ENCODE results near the gene COL9A1. TPM values are rescaled to one million over a fixed set of nuclear protein-coding genes. Genes with fewer than 3 reads are reported as not detected.

Gene COL9A1
- total RNA-seq, 1 donor: not detected

DNA sequence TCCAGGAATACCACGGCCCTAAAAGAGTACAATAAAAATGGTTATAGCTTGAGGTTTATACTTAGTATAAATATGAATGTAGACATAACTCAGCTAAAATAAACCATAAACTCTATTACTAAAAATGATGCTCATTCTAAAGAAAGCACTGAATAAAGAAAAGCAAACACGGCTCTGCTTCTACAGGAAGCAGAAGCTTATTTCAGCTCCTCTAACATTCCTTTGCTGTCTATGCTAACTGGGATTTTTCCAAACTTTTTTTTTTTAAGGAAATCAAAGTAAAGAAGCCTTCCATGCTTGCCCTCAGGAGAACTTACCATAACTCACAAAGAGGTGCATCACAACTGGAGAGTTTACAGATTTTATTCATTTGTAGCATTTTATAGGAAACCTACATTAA, 30.8 kb downstream of the COL9A1 start:
- H3K4me3 ChIP-seq (ENCODE audit: low read length): no peak overlapping the region
- no peaks in the 10 kb centered on the region for H3K9me3 ChIP-seq (ENCODE audit: low read depth, low read length)
- H3K27me3 ChIP-seq (ENCODE audit: insufficient read depth, low read length): peaks cover 4% of the 10 kb centered on the region
- no peaks in the 10 kb centered on the region for H3K4me1 ChIP-seq (ENCODE audit: insufficient read depth, low read length)

DNA sequence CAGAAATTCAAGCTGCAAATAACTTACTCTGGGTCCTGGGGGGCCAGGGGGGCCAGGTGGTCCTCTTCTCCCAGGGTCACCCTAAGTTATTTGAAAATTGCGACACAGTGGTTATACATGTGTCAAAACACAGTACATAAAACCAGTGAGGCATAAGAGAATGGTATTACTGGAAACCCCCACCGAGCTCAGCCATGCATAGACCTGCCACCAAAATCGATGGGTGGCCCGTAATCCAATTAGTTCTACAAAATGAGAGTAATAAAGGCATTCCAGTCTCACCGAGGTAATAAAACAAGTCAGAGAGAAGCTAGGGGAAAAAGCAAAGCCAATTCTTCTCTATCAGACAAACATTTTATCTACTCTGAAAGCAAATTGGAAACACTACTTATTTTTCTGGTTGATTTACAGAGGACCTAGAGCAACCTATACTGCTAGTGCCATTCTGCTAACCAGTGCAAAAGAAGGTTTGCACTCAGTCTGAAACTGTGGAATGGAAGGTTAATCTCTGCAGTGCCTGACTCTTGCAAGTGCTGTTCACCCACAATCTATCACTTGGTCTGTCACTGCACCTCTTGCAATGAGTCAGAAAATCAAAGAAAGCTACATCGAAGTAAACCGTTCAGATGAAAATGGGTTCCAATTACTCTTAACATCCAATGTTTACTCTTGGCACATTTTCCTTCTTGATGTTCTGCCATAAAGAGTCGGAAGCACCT, 32.4 kb downstream of the COL9A1 start:
- H3K9me3 ChIP-seq (ENCODE audit: low read depth, low read length): no peaks in the 10 kb centered on the region
- peaks cover 4% of the 10 kb centered on the region for H3K27me3 ChIP-seq (ENCODE audit: insufficient read depth, low read length)
- H3K4me1 ChIP-seq (ENCODE audit: insufficient read depth, low read length): no peaks in the 10 kb centered on the region
- no peak overlapping the region for H3K4me3 ChIP-seq (ENCODE audit: low read length)

DNA sequence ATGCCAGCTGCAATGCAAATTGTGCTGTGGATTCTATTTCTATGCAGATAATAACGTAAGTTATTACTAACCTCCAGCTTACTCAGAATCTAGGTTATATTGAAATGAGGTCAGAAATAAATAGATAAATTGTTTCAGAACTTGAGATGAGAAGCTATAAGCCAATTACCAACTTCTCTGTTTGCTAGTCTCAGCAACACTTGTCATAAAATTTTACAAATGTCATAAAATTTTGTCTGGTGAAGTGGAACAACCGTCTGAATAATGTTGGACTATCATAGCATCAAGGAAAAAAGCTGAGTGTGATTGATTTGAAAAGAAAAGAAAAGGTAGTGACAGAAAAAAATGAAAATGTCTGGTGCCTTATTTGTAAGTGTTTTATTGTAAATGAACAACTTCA, 36.7 kb downstream of the COL9A1 start:
- no peaks in the 10 kb centered on the region for H3K4me1 ChIP-seq (ENCODE audit: insufficient read depth, low read length)
- H3K27me3 ChIP-seq (ENCODE audit: insufficient read depth, low read length): peaks cover 4% of the 10 kb centered on the region
- H3K4me3 ChIP-seq (ENCODE audit: low read length): no peak overlapping the region
- no peaks in the 10 kb centered on the region for H3K9me3 ChIP-seq (ENCODE audit: low read depth, low read length)

DNA sequence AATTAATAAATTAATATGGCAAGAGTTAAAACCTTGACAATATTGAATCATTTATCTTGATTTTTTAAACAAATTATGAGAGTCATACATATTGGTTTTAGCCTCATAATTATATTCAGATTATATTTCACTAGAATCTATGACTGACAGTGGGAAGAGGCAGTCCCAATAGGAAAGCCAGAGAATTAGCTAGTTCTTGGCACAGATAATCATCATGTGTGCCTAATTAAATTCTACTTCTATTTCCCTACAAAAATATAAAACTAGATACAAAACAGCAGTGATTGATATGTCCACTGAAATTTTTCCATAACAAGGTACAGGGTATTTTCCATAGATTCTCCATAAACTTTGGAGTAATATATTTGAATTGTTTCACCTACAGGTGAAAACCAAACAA, 38.6 kb downstream of the COL9A1 start:
- Histone ChIP-seq H3K4me3 (ENCODE audit: low read length) (no peak overlapping the region), H3K4me1 (ENCODE audit: insufficient read depth, low read length) (no peaks in the 10 kb centered on the region), H3K27me3 (ENCODE audit: insufficient read depth, low read length) (peaks cover 4% of the 10 kb centered on the region), H3K9me3 (ENCODE audit: low read depth, low read length) (no peaks in the 10 kb centered on the region)

DNA sequence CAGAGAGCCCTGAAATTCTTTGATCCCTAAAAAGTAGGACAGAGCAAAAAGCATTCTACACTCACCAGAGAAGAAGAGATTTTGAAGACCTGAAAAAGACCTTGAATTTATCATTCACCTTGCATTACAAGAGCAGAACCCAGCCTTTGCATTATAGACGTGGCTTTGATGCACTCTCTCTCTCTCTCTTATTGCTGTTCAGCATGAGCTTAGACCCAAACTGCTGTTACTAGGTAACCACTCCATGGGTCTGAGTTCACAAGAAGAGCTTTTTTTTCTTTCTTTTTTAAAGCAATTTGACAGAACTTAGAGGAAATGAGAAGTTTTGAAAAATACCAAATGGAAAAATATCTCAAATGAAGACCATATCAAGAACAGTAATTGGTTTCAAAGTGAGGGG, 44.4 kb downstream of the COL9A1 start:
- Histone ChIP-seq H3K4me3 (ENCODE audit: low read length) (no peak overlapping the region), H3K9me3 (ENCODE audit: low read depth, low read length) (no peaks in the 10 kb centered on the region), H3K4me1 (ENCODE audit: insufficient read depth, low read length) (no peaks in the 10 kb centered on the region), H3K27me3 (ENCODE audit: insufficient read depth, low read length) (no peaks in the 10 kb centered on the region)

DNA sequence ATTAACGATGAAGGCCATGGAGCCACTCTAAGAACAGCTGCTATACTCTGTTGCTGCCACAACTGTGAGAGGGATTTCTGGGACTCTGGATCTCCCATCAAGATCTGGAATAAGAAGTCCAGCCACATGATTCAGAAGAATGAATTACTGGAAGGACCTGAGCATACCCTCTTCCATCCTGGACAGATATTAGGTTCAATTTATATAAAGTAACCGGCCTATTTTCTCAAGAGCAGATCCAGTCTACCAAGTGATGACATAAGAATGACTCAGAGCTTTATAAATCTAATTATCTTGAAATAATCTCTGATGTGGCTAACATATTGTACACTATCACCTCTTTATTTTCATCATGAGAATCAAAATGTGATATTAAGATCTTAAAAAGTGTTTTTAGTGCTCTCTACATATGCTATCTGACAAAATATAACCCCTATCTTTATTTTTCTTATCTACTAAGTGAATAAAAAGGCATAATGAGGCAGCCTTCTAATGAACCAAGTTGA, 45.1 kb downstream of the COL9A1 start:
- Histone ChIP-seq H3K4me3 (ENCODE audit: low read length) (no peak overlapping the region), H3K9me3 (ENCODE audit: low read depth, low read length) (no peaks in the 10 kb centered on the region), H3K4me1 (ENCODE audit: insufficient read depth, low read length) (no peaks in the 10 kb centered on the region), H3K27me3 (ENCODE audit: insufficient read depth, low read length) (no peaks in the 10 kb centered on the region)

DNA sequence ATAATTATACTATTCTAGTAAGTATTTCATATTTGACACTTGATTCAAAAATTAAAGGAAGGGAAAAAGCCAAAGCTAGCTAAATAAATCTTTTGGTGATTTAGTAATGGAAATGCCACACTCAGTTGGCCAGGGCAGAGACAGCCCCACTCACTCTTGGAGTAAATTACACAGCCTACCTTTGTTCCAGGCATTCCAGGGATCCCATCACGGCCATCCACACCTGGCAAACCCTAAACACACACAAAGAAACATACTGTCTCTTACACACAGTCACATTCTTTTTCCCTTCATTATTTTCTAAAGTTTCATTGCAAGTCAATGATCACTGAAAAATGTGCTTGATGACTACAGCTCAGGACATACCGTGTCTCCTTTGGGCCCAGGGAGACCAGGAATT, 48.1 kb downstream of the COL9A1 start:
- no peak overlapping the region for H3K4me3 ChIP-seq (ENCODE audit: low read length)
- no peaks in the 10 kb centered on the region for H3K27me3 ChIP-seq (ENCODE audit: insufficient read depth, low read length)
- no peaks in the 10 kb centered on the region for H3K4me1 ChIP-seq (ENCODE audit: insufficient read depth, low read length)
- H3K9me3 ChIP-seq (ENCODE audit: low read depth, low read length): no peaks in the 10 kb centered on the region

DNA sequence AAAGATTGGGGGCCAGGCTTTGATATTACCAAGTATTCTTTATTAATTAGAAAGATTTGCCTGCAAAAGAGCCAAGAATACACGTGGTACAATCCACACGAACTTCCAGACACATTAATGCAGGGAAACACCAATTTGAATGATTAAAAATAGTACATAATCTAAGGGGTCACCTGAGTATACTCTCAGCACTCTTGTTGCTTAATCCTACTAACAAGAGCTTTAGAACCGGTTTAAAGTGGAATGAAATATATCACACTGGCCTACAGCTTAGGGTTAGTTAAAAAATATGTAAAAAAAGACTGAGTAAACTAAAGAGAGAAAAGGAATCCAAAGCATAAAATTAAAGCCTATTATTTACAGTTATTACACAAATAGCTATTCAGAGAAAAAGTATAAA, 49.0 kb downstream of the COL9A1 start:
- no peaks in the 10 kb centered on the region for H3K27me3 ChIP-seq (ENCODE audit: insufficient read depth, low read length)
- H3K4me3 ChIP-seq (ENCODE audit: low read length): no peak overlapping the region
- no peaks in the 10 kb centered on the region for H3K9me3 ChIP-seq (ENCODE audit: low read depth, low read length)
- H3K4me1 ChIP-seq (ENCODE audit: insufficient read depth, low read length): no peaks in the 10 kb centered on the region

DNA sequence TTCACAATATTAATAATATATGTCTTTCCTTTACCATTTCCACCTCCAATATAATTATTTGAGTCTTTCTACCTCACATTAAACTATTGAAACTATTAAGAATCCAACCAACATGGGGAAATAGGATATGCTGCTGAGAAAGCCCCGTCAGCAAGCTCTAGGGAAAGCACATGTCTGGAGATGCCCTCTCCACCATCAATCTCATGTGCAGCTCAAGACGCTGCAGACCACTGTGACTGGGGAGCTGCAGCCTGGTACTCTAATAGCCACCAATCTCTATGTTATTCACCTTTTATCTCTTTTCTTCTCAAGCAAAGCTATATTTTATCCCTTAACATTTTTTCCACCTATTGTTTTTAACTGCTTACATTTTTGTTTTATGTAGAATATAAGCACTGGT, 50.3 kb downstream of the COL9A1 start:
- no peaks in the 10 kb centered on the region for H3K4me1 ChIP-seq (ENCODE audit: insufficient read depth, low read length)
- H3K4me3 ChIP-seq (ENCODE audit: low read length): no peak overlapping the region
- H3K9me3 ChIP-seq (ENCODE audit: low read depth, low read length): no peaks in the 10 kb centered on the region
- no peaks in the 10 kb centered on the region for H3K27me3 ChIP-seq (ENCODE audit: insufficient read depth, low read length)

DNA sequence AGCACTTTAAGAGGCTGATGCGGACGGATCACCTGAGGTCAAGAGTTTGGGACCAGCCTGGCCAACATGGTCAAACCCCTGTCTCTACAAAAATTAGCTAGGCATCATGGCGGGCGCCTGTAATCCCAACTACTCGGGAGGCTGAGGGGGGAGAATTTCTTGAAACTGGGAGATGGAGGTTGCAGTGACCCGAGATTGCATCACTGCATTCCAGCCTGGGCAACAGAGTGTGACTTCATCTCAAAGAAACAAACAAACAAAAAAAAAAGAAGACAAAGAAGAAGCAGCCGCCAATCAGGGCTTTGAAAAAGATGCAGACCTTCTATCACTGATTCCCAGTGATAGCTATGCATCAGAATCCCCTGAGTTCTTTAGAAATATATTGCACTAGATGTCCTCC, 56.8 kb downstream of the COL9A1 start:
- H3K9me3 ChIP-seq (ENCODE audit: low read depth, low read length): no peaks in the 10 kb centered on the region

DNA sequence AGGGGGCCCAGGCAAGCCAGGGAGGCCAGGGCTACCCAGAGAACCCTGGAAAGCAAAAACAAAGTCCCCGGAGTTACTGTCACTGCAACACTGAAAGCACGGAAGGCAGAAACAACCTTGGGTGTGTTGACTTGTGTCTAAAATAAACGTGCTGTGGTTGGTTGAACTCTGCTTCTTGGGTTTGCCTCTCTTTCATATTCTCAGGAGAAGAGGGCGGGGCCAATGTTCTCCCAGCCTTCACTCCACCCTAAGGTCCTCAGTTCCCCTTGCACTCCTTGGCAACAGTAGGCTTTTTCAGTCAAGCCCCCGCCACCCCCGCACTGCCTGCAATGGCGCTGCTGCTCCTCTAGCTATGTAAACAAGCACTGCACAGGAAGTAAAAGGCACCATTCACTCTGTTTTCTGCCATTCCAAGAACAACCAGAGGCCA, 60.9 kb downstream of the COL9A1 start:
- Histone ChIP-seq H3K4me3 (ENCODE audit: low read length) (no peak overlapping the region), H3K4me1 (ENCODE audit: insufficient read depth, low read length) (no peaks in the 10 kb centered on the region), H3K27me3 (ENCODE audit: insufficient read depth, low read length) (no peaks in the 10 kb centered on the region), H3K9me3 (ENCODE audit: low read depth, low read length) (no peaks in the 10 kb centered on the region)

More for the DNA sequence above, 56.8 kb downstream of the COL9A1 start:
- H3K4me3 ChIP-seq (ENCODE audit: low read length): no peak overlapping the region
- no peaks in the 10 kb centered on the region for H3K4me1 ChIP-seq (ENCODE audit: insufficient read depth, low read length)
- H3K27me3 ChIP-seq (ENCODE audit: insufficient read depth, low read length): no peaks in the 10 kb centered on the region

DNA sequence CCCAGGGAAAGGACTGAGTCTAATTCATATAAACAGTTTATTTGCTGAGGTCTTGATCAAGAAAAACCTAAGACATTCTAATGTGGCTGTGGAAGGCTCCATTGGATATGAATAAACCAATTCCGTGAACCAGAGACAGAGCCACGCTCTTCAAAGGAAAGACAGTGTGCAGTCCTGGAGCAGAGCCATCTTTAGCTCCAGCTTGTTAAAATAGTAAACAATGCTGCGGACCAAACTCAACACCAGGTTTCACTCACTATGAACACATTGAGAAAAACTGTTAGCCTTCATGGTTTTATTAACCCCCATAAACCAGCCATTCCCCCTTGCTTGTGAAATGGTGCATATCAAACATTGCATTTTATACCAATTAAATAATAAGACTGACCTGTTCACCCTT, 61.9 kb downstream of the COL9A1 start:
- no peak overlapping the region for H3K4me3 ChIP-seq (ENCODE audit: low read length)
- no peaks in the 10 kb centered on the region for H3K27me3 ChIP-seq (ENCODE audit: insufficient read depth, low read length)

DNA sequence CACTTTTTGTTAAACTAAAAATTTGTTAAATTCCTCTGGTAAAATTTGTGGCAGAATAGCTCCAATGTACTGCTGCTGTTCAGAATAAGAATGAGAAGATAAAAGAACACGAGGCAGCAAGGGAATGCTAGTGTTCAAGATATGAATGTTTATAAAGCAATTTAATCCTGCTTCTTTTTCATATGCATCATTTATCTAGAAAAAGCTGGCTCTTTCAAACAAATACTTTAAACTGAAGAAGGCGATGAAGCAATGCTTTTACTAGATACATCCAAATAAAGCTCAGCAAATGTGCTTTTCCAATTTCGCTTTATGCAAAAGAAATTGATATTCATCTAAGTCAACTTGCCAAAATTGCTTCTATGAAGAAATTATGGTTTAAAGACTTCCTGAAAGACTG, 66.5 kb downstream of the COL9A1 start:
- Histone ChIP-seq H3K9me3 (ENCODE audit: low read depth, low read length) (no peaks in the 10 kb centered on the region), H3K27me3 (ENCODE audit: insufficient read depth, low read length) (no peaks in the 10 kb centered on the region), H3K4me1 (ENCODE audit: insufficient read depth, low read length) (no peaks in the 10 kb centered on the region), H3K4me3 (ENCODE audit: low read length) (no peak overlapping the region)

More for the DNA sequence above, 61.9 kb downstream of the COL9A1 start:
- Histone ChIP-seq H3K4me1 (ENCODE audit: insufficient read depth, low read length) (no peaks in the 10 kb centered on the region), H3K9me3 (ENCODE audit: low read depth, low read length) (no peaks in the 10 kb centered on the region)

DNA sequence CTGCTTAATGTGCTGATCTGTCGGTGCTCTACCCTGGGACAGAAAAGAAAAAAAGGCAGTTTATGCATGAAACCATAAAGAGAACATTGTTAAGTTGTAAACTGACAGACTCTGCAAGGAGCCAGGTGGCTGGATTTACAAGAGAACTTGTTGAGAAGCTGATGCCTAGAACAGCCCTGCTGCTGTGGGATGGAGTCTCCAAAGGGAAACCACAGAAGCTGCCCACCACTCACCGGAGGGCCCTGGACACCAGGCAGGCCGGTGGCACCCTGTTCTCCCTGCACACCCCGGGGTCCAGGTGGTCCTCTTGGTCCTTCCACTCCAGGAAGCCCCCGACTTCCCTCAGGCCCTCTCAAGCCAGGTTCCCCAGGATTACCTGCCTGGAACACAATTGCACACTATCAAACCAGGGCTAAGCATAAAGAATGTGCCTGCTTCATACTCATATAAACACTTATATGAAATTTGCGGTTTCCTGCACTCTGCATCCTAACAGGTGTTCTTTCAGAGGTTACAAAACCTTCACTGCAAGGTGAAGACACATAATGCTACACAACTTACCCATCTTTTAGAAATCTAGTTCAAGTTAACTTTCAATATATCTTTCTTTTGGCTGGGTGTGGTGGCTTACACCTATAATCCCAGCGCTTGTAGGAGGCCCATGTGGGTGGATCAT, 68.2 kb downstream of the COL9A1 start:
- Histone ChIP-seq H3K27me3 (ENCODE audit: insufficient read depth, low read length) (no peaks in the 10 kb centered on the region), H3K4me1 (ENCODE audit: insufficient read depth, low read length) (no peaks in the 10 kb centered on the region), H3K9me3 (ENCODE audit: low read depth, low read length) (no peaks in the 10 kb centered on the region)

DNA sequence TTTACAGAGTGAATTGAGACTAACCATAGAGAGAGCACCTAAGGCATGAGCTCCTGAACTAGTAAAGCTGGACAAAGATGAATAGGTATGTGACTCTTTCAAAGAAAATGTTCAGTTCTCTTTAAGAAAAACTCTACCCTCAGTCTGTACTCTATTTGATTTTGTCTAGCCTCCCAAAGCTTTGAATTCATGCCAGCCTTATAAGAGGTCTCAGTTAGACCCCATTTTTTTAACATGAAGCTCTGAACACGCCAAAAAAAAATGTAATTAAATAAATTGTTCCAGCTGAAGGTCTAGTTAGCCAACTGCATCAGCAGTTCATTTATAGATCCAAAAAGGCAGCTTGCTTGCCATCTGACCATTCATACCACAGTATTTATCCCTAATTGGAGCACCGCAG, 71.6 kb downstream of the COL9A1 start:
- no peaks in the 10 kb centered on the region for H3K27me3 ChIP-seq (ENCODE audit: insufficient read depth, low read length)
- no peaks in the 10 kb centered on the region for H3K9me3 ChIP-seq (ENCODE audit: low read depth, low read length)
- no peak overlapping the region for H3K4me3 ChIP-seq (ENCODE audit: low read length)
- no peaks in the 10 kb centered on the region for H3K4me1 ChIP-seq (ENCODE audit: insufficient read depth, low read length)

More for the DNA sequence above, 68.2 kb downstream of the COL9A1 start:
- H3K4me3 ChIP-seq (ENCODE audit: low read length): no peak overlapping the region

DNA sequence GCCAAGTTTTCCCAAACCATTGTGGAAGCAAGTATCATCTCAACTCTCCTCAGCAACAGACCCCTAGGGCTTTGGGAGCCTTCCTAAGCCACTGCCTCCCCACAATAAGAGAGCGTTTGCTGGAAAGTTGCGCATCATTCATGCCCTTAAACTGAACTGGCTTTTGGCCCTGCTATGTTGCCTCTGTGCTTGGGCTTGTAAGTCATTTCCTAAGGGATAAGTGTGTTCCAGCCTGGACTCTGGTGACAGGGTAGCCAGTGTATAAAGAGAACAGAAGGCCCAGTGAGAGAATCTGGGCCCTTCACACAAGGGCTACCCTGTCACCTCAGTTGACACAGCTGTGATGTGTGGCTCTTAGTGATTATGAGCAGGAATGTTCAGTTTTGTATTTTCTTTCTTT, 77.8 kb downstream of the COL9A1 start:
- no peaks in the 10 kb centered on the region for H3K9me3 ChIP-seq (ENCODE audit: low read depth, low read length)
- no peaks in the 10 kb centered on the region for H3K27me3 ChIP-seq (ENCODE audit: insufficient read depth, low read length)
- no peak overlapping the region for H3K4me3 ChIP-seq (ENCODE audit: low read length)
- H3K4me1 ChIP-seq (ENCODE audit: insufficient read depth, low read length): no peaks in the 10 kb centered on the region
